HL-60 (cell line): ENCODE data around the gene MXD3.

Experiments
- DNase-seq, 2 experiments: peaks; one replicate each; pipeline ENCODE4 v3.0.0-alpha.2; 2010 to 2020; ENCODE audit warnings: low read depth in 1 of 2, low spot score in 1 of 2
- H3K27ac ChIP-seq: fragments of 250-450 bp; sonication (Bioruptor Pico); replicated peaks from 2 replicates; pipeline ENCODE4 v1.5.1; 2020; ENCODE audit warnings: mild to moderate bottlenecking, moderate library complexity
- H3K27me3 ChIP-seq: fragments of 250-450 bp; sonication (Bioruptor Pico); 2 replicates; pipeline ENCODE4 v1.5.1; 2021; ENCODE audit warnings: mild to moderate bottlenecking, moderate library complexity; ENCODE audit not compliant: insufficient read depth, poor library complexity, severe bottlenecking
- H3K4me3 ChIP-seq: replicated peaks from 2 replicates; pipeline ENCODE4 v1.5.1; 2011; ENCODE audit warnings: mild to moderate bottlenecking, control low read depth, low read length; ENCODE audit not compliant: insufficient read depth
- GABPA ChIP-seq: IDR thresholded peaks from 2 replicates; pipeline ENCODE4 v1.6.1; 2012; ENCODE audit warnings: low read depth
- POLR2AphosphoS5 ChIP-seq: IDR thresholded peaks from 2 replicates; pipeline ENCODE4 v1.6.1; 2012; ENCODE audit warnings: low read depth
- SPI1 ChIP-seq: IDR thresholded peaks from 2 replicates; pipeline ENCODE4 v1.6.1; 2012; ENCODE audit warnings: low read depth, mild to moderate bottlenecking, borderline replicate concordance
- TF ChIP-seq, protein P1 (sequence below): IDR thresholded peaks from one replicate; pipeline ENCODE4 v1.5.1; 2011; ENCODE audit warnings: low read length, control low read depth, inconsistent platforms; ENCODE audit not compliant: insufficient read depth
- TF ChIP-seq, protein P2 (sequence below): IDR thresholded peaks from 2 replicates; pipeline ENCODE4 v1.6.1; 2012; ENCODE audit warnings: low read depth; ENCODE audit not compliant: insufficient replicate concordance

The MXD3 gene

DNA sequence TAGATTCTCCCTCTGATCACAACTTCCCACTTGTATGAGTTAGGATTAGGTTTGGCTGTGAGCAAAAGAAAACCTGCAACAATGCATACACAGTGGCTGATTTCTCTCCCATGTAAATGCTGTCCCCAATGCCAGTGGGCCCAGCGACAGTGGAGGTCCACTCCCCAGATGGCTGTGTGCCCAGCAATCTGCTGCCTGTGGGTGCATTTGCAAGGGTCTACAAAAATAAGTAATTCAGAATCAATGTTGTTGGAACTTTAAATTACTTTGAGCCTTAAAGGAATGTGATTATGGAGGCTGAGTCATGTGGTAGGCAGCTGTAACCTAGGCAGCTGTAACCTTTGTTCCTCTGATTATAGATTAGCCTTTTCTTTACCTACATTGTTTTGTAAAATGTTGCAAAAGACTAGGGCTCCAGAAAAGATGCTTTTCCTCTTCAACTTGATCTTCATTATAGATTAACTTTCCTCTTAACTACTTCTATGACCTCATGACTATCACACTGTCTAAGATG lies 14.2 kb upstream of the MXD3 start:
- DNase-seq: no peak
- no peak for TF ChIP-seq POLR2AphosphoS5
- no peak for TF ChIP-seq GABPA
- TF ChIP-seq, protein P1, sequence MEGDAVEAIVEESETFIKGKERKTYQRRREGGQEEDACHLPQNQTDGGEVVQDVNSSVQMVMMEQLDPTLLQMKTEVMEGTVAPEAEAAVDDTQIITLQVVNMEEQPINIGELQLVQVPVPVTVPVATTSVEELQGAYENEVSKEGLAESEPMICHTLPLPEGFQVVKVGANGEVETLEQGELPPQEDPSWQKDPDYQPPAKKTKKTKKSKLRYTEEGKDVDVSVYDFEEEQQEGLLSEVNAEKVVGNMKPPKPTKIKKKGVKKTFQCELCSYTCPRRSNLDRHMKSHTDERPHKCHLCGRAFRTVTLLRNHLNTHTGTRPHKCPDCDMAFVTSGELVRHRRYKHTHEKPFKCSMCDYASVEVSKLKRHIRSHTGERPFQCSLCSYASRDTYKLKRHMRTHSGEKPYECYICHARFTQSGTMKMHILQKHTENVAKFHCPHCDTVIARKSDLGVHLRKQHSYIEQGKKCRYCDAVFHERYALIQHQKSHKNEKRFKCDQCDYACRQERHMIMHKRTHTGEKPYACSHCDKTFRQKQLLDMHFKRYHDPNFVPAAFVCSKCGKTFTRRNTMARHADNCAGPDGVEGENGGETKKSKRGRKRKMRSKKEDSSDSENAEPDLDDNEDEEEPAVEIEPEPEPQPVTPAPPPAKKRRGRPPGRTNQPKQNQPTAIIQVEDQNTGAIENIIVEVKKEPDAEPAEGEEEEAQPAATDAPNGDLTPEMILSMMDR: no peak
- TF ChIP-seq, protein P2, sequence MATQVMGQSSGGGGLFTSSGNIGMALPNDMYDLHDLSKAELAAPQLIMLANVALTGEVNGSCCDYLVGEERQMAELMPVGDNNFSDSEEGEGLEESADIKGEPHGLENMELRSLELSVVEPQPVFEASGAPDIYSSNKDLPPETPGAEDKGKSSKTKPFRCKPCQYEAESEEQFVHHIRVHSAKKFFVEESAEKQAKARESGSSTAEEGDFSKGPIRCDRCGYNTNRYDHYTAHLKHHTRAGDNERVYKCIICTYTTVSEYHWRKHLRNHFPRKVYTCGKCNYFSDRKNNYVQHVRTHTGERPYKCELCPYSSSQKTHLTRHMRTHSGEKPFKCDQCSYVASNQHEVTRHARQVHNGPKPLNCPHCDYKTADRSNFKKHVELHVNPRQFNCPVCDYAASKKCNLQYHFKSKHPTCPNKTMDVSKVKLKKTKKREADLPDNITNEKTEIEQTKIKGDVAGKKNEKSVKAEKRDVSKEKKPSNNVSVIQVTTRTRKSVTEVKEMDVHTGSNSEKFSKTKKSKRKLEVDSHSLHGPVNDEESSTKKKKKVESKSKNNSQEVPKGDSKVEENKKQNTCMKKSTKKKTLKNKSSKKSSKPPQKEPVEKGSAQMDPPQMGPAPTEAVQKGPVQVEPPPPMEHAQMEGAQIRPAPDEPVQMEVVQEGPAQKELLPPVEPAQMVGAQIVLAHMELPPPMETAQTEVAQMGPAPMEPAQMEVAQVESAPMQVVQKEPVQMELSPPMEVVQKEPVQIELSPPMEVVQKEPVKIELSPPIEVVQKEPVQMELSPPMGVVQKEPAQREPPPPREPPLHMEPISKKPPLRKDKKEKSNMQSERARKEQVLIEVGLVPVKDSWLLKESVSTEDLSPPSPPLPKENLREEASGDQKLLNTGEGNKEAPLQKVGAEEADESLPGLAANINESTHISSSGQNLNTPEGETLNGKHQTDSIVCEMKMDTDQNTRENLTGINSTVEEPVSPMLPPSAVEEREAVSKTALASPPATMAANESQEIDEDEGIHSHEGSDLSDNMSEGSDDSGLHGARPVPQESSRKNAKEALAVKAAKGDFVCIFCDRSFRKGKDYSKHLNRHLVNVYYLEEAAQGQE: no peak
- TF ChIP-seq SPI1: no peak
- Histone ChIP-seq H3K27me3 (no peaks in the 10 kb centered on the region), H3K27ac (no peak overlapping the region), H3K4me3 (no peak overlapping the region)

DNA sequence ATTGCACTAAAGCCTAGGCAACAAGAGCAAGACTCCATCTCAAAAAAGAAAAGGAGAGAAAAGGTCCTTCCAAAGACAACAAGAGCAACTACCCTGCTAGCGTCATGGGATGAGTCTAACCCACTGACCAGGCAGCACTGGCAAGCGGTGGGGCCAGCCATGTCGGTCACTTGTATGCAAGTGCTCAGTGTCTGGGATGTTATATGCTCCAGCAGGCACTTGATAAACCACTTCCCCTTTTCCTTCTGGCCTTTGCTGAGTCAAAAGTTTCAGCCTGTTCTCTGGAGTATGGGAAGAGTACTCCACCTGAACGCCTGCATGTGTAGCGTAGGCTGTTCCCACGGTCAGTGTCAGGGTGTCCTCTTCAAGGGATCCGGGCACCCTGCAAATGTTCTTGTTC lies 9.2 kb upstream of the MXD3 start:
- TF ChIP-seq SPI1 (peak; percentile 99), GABPA (no peak)
- DNase-seq: peak in 1 of 2 experiments; percentile 75
- Histone ChIP-seq H3K27ac (no peak overlapping the region), H3K27me3 (no peaks in the 10 kb centered on the region), H3K4me3 (no peak overlapping the region)

DNA sequence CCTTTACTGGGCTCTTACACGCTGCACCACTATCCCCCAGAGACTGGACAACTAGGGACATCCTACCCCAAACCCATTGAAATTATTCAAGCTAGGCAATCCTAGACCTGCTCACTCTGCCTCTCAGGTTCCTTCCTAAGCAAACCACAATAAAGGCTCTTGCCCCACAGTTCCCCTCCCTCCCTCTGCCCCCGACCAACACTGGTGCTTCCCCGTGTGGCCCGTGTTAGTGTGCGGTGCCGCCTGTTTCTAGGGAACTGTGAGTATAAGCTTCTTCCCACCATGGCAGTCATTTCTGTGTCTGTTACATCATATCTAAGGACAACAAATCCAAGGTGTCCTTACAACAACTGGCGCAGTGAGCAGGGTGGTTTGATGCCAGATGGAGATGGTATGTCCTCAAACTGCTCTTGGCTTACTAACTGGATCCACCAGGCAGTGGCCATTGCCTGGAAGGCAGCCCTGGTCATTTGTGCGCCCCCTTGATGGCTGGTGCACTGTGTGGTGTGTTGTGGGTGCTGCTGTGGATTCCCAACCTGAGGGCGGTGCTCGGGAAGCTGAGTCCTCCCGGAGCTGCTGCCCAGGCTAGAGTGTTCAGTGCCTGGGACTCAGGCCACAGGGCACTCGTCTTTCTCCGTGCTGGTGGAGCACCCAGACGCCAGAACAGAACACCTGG lies 8.4 kb upstream of the MXD3 start:
- TF ChIP-seq SPI1: peak; percentile 13; the same call in 1 of the 2 replicates
- TF ChIP-seq, protein P2: no peak
- DNase-seq: peak in 1 of 2 experiments; percentile 81
- Histone ChIP-seq H3K4me3 (no peak overlapping the region), H3K27ac (peak overlapping the region; percentile 15; the same call in 1 of the 2 replicates), H3K27me3 (no peaks in the 10 kb centered on the region)

DNA sequence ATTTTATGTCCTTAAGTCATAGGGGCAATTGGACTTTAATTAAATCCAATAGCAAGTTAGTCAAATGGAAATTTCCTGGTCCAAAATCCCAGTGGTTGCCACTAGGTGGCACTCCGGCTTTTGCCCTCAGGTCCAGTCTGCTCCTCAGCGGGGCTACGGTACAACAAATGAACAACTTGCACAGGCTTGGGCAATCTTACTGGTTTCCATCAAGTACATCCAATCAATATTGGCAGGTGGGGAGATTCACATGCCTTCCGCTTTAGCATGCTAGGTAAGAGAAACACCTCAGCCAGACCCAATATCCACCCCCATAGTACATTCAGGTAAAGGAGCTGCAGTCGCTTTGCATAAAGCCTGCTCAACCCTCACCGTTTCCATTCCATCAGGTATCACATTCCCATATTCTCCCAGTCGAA lies 6.3 kb upstream of the MXD3 start:
- H3K4me3 ChIP-seq: no peak overlapping the region
- TF ChIP-seq, protein P1: peak; percentile 95
- TF ChIP-seq POLR2AphosphoS5: no peak
- DNase-seq: peak in 1 of 2 experiments; percentile 80
- H3K27me3 ChIP-seq: no peaks in the 10 kb centered on the region
- no peak overlapping the region for H3K27ac ChIP-seq

DNA sequence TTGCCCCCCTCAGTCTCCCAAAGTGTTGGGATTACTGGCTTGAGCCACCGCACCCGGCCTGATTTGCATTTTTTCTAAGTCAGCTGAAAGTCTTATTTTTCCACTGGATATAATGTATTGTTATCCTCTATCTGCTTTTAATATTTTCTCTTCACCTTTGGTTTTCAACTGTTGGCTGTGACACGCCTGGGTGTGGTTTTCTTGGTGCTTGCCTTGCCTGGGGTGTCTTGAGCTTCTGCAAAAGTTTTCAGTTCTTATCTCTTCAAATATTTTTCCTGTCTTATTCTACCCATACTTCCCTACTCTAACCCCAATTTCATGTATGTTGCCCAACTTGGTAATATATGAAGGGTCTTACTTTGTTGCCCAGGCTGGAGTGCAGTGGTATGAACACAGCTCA lies 4.3 kb upstream of the MXD3 start:
- no peak for TF ChIP-seq GABPA
- TF ChIP-seq, protein P2: no peak
- no peak for TF ChIP-seq SPI1
- TF ChIP-seq, protein P1: no peak
- TF ChIP-seq POLR2AphosphoS5: no peak
- no peak for DNase-seq
- Histone ChIP-seq H3K27ac (no peak overlapping the region), H3K27me3 (no peaks in the 10 kb centered on the region), H3K4me3 (no peak overlapping the region)
